ENCODE measurements around the gene SMARCB1.

DNA sequence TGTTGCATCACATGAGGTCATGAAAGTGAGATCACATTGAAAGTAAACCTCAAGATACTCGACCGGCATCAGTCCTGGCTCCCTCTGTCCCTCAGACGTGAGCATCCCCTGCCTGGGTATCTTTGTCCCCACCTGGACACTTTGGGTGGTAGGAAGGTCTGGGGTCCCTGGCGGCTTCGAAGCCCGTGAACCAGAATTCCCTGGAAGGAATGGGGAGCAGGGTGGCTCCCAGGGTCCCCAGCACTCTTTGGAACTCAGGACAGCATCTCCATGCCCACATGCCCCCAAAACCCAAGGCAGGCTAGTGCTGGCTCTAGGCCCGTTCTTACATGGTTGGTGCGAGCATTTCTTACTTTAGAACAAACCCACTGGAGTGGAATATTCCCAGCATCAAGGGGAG, 44.5 kb downstream of the SMARCB1 start:
- TF ChIP-seq, protein P1, sequence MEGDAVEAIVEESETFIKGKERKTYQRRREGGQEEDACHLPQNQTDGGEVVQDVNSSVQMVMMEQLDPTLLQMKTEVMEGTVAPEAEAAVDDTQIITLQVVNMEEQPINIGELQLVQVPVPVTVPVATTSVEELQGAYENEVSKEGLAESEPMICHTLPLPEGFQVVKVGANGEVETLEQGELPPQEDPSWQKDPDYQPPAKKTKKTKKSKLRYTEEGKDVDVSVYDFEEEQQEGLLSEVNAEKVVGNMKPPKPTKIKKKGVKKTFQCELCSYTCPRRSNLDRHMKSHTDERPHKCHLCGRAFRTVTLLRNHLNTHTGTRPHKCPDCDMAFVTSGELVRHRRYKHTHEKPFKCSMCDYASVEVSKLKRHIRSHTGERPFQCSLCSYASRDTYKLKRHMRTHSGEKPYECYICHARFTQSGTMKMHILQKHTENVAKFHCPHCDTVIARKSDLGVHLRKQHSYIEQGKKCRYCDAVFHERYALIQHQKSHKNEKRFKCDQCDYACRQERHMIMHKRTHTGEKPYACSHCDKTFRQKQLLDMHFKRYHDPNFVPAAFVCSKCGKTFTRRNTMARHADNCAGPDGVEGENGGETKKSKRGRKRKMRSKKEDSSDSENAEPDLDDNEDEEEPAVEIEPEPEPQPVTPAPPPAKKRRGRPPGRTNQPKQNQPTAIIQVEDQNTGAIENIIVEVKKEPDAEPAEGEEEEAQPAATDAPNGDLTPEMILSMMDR (IDR thresholded peaks at IDR 0.05 in 8 of 11, conservative IDR thresholded peaks at IDR 0.05 in 3 of 11) = no peak
- TF ChIP-seq POLR2A (IDR thresholded peaks at IDR 0.05) = no peak
